ENCODE measurements around the gene MAP3K8. TPM values are rescaled to one million over a fixed set of nuclear protein-coding genes. Genes with fewer than 3 reads are reported as not detected.

MAP3K8 gene
- total RNA-seq, 1 experiment from 2014 or later, result 10.7 TPM

- in situ Hi-C loops (cut with HindIII; ENCODE audit: low sequenced_read_pairs), result no loop called here
- DNase-seq (ENCODE audit: low spot score), result no peak
Observed at GRCh38 chr10:30439931-30440330, 5.9 kb downstream of the MAP3K8 start.

DNA sequence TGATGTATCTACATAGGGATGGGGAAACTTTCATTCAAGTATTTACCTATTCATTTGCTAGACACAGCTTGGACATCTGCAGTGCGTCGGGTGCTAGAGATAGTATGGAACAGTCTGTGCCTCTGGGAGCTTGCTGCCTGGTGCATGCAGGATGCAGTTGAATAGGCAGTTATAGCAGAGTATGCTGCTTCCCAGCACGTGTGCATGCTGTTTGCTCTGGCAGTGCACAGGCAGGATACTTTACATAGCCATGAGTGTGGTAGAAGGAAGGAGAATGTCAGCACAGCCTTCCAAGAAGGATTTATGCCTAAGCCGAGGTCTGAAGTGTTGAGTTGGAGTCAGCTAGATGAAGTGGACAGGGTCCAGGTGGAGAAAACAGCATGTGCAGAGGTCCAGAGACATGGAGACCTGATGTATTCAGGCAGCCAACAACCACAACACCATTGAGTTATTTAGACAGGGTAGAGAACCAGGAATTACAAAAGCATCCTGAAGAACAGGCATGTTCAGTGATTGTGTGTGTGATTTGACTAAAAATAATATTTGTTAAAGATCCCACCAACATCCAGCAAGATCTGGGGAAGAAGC, 8.1 kb downstream of the MAP3K8 start:
- in situ Hi-C loops (cut with HindIII; ENCODE audit: low sequenced_read_pairs), result no loop called here
- DNase-seq (ENCODE audit: low spot score), result no peak

- DNase-seq (ENCODE audit: low spot score), result no peak
- in situ Hi-C loops (cut with HindIII; ENCODE audit: low sequenced_read_pairs), result no loop called here
Observed at GRCh38 chr10:30443049-30443448, 9.1 kb downstream of the MAP3K8 start.

- in situ Hi-C loops (cut with HindIII; ENCODE audit: low sequenced_read_pairs), result no loop called here
- DNase-seq (ENCODE audit: low spot score), result no peak
Observed at GRCh38 chr10:30445711-30446110, 11.7 kb downstream of the MAP3K8 start.

DNA sequence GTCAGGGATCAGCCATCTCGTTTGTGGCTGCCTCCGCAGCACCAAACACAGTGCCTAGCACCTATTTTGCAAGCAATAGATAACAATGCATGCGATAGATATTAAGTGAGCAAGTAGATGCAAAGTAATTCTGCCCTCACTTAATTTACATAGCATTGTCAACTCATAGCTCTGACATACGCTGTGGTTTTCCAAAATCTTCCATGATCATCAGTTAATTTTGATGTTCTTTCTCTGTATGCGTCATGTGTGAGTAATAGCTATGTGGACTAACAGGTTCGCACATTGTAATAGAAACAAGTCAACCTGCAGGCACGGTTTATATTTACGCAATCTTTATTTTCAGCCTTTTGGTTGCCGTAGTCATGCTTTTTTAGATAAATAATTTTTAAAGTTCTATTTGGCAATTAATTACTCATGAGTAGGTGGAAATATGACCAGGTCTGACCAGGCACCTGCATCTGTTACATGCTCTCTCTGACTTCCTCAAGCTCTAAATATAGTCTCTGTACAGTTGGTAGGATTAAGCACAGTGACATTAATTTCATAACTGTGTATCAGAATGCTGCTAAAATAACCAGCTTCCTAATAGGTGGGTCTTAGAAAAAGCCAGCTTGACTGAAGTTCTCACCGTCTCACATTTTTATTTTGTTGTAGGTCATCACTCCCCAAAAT, 13.3 kb downstream of the MAP3K8 start:
- no peak for DNase-seq (ENCODE audit: low spot score)
- in situ Hi-C loops (cut with HindIII; ENCODE audit: low sequenced_read_pairs), result no loop called here

GRCh38 chr10:30448092-30448491, 14.1 kb downstream of the MAP3K8 start:
- in situ Hi-C loops (cut with HindIII; ENCODE audit: low sequenced_read_pairs), result no loop called here
- no peak for DNase-seq (ENCODE audit: low spot score)

DNA sequence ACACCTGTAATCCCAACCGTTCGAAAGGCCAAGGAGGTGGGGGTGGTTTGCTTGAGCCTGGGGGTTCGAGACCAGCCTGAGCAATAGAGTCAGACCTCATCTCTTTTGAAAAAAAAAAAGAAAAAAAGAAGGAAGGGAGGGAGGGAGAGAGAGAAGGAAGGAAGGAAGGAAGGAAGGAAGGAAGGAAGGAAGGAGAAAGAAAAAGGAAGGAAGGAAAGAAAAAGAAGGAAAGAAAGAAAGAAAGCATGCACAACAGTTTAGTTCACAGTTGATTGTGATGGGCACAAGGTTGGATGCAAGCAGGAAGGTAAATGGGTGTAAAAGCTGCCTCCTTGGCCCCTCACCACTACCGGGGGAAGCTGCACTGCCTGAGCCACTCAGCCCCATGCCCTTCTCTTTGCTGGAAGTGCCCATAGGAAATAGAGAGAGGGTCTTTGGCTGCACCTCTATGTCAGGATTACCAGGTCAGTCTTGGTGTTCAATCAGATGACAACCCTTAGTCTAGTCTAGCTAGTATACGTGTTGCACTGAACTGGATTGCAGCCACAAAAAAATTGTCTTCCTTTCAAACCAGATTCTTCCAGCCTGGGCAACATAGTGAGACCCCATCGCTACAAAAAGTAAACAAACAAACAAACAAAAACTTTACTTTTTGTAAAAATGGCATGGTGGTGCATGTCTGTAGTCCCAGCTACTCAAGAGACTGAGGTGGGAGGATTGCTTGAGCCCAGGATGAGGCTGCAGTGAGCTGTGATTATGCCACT, 20.0 kb downstream of the MAP3K8 start:
- no peak for DNase-seq (ENCODE audit: low spot score)
- in situ Hi-C loops (cut with HindIII; ENCODE audit: low sequenced_read_pairs), result no loop called here

DNA sequence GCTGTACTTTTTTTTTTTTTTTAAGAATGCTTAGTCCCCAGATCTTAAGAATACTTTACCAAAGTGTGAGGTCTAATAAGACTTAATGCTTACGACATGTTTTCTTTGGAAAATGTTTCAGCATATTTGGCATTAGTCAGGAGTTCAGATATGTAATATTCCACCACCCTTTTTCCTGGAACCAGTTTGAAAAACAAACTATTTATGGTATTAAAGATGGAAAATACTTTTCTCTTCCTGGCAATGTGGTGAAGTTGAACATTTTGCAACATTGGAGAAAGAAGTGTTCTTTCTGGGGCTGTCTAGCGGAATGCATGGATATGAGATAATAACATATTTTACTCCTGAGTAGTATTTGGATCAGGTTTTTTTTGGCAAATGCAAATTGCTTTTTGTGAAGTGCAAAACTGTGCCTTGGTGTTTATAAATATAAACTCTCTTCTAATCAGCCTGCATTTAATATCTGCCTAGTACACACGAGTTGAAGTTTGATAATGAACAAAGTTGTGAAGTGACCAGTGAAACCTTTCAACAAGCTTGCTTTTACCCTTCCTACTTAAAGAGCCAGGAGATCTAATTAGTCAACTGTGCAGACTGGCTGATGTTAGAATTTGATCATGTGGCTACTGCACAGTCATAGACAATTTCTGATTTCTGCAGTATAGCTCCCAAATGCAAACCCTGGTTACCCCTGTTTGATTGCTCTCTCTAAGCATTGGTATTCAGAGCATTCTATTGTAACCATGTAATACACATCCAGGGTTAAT, 20.9 kb downstream of the MAP3K8 start:
- in situ Hi-C loops (cut with HindIII; ENCODE audit: low sequenced_read_pairs), result no loop called here
- DNase-seq (ENCODE audit: low spot score), result no peak

DNA sequence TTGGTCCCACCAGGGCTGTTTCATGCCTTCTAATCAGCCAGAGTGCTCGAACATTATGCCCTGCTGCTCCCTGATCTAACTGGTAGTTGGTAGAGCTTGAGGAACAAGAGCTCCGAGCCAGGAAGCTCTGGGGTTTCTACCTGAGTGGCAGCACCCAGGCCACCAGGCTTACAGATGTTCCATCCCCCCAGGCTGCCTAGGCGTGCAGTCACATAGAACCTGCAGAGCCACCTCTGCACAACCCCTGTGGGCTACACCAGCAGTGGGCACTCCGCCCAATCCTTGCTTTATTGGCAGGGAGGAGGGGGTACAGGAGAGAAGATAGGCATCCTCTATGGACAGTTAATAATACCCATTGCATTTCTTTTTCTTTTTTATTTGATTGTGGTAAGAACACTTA, 21.8 kb downstream of the MAP3K8 start:
- no peak for DNase-seq (ENCODE audit: low spot score)
- in situ Hi-C loops (cut with HindIII; ENCODE audit: low sequenced_read_pairs), result no loop called here

- in situ Hi-C loops (cut with HindIII; ENCODE audit: low sequenced_read_pairs), result no loop called here
- no peak for DNase-seq (ENCODE audit: low spot score)
Observed at GRCh38 chr10:30456266-30456665, 22.3 kb downstream of the MAP3K8 start.

- DNase-seq (ENCODE audit: low spot score), result no peak
Observed at GRCh38 chr10:30459283-30459682, 25.3 kb downstream of the MAP3K8 start.

DNA sequence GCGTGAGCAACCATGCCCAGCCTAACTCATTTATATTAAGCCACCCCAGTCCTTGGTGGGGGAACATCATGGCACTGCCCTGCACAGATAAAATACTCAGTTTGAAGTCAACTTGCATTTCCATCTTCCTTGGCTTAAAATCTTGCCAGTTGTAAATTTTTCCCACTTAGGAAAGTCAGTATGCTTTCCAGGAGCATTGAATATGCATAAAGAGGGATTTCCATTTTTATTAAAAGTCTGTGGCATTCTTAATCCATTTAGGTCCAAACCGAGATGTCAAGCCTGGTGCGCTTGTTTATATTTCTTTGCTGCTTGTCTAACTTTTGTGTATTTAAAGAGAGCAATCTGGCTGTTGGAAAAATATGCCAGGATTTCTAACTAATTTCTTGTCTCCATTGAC, 26.1 kb downstream of the MAP3K8 start:
- no peak for DNase-seq (ENCODE audit: low spot score)
- in situ Hi-C loops (cut with HindIII; ENCODE audit: low sequenced_read_pairs), result no loop called here

More at GRCh38 chr10:30459283-30459682, 25.3 kb downstream of the MAP3K8 start:
- in situ Hi-C loops (cut with HindIII; ENCODE audit: low sequenced_read_pairs), result no loop called here

- in situ Hi-C loops (cut with HindIII; ENCODE audit: low sequenced_read_pairs), result no loop called here
- DNase-seq (ENCODE audit: low spot score), result no peak
Observed at GRCh38 chr10:30462513-30462912, 28.5 kb downstream of the MAP3K8 start.

- DNase-seq (ENCODE audit: low spot score), result no peak
- in situ Hi-C loops (cut with HindIII; ENCODE audit: low sequenced_read_pairs), result no loop called here
Observed at GRCh38 chr10:30463944-30464451, 30.0 kb downstream of the MAP3K8 start.

- in situ Hi-C loops (cut with HindIII; ENCODE audit: low sequenced_read_pairs), result no loop called here
Observed at GRCh38 chr10:30464675-30465074, 30.7 kb downstream of the MAP3K8 start.

GRCh38 chr10:30466445-30466844, 32.5 kb downstream of the MAP3K8 start:
- DNase-seq (ENCODE audit: low spot score), result no peak
- in situ Hi-C loops (cut with HindIII; ENCODE audit: low sequenced_read_pairs), result no loop called here

More at GRCh38 chr10:30464675-30465074, 30.7 kb downstream of the MAP3K8 start:
- DNase-seq (ENCODE audit: low spot score), result no peak

- in situ Hi-C loops (cut with HindIII; ENCODE audit: low sequenced_read_pairs), result no loop called here
- DNase-seq (ENCODE audit: low spot score), result no peak
Observed at GRCh38 chr10:30467651-30468338, 33.8 kb downstream of the MAP3K8 start.

DNA sequence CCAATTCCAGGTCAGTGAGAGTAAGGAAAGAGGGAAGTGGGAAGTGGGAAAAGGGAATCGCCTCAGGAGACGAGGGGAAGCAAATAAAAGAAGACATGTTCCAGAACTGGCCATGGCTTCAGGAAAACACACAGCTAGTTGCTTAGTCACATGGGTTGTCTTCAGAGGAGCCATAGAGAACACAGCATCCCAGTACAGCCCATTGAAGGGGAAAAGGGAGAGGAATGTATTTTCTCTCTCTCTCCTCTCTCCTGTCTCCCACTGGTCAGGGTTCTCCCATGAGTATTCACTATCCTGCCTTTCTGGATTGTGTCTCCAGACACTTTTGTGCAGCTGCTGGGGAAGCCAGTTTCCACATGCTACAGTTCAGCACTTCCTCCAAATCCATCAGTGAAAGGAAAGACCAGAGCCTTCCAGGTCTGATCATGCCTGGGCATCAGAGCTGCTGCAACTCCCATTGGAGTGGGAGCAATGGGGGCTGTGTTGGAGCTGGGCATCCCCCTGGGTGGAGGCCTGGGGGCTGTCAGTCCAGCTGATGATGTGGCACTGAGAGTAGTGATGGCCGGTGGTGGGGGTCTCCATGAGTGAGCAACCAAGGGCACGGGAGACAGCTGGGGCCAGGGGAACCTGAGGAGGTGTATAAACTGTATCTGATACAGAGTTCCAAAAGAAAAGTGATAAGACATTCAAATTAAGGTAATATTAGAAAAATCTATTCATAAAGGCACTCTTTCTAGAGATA, 38.6 kb downstream of the MAP3K8 start:
- no peak for DNase-seq (ENCODE audit: low spot score)
- in situ Hi-C loops (cut with HindIII; ENCODE audit: low sequenced_read_pairs), result no loop called here

Measured in G401 (cell line).